Activated CD8-positive, alpha-beta memory T cell treated with anti-CD3 and anti-CD28 coated beads, Interleukin-2, amount 10 ng/mL, durations not matched to agents 7 days and 5 days (primary cell): ENCODE results near the gene TRAPPC14. TPM values are rescaled to one million over a fixed set of nuclear protein-coding genes. Genes with fewer than 3 reads are reported as not detected.

Source experiments
- ATAC-seq: fragments of 150-1000 bp; cut with Tn5 transposase; one replicate; pipeline ENCODE4 v1.10.0; 2021; ENCODE audit warnings: moderate library complexity
- CTCF ChIA-PET: fragments of 350-600 bp; sonication (Branson Sonifier 250); formaldehyde crosslinking; loops from one replicate; lab custom pipeline; 2021; ENCODE audit warnings: antibody characterized with exemption; lab: Charles Lee
- DNase-seq: peaks from one replicate; pipeline ENCODE4 v3.0.0-alpha.2; 2020
- H3K27ac Mint-ChIP-seq: one replicate; pipeline ENCODE4 v1.8.0; 2021; ENCODE audit warnings: mild to moderate bottlenecking, mixed read lengths
- H3K27me3 Mint-ChIP-seq: one replicate; pipeline ENCODE4 v1.8.0; 2021; ENCODE audit warnings: mixed read lengths
- H3K36me3 Mint-ChIP-seq: one replicate; pipeline ENCODE4 v1.8.0; 2021; ENCODE audit warnings: mild to moderate bottlenecking, mixed read lengths
- H3K4me1 Mint-ChIP-seq: one replicate; pipeline ENCODE4 v1.8.0; 2021; ENCODE audit warnings: mixed read lengths
- H3K4me3 Mint-ChIP-seq: one replicate; pipeline ENCODE4 v1.8.0; 2021; ENCODE audit warnings: mild to moderate bottlenecking, moderate library complexity, mixed read lengths
- H3K9me3 Mint-ChIP-seq: one replicate; pipeline ENCODE4 v1.8.0; 2022; ENCODE audit warnings: low read depth, mixed read lengths
- total RNA-seq, 2 experiments: library from RNA; stranded (reverse); gene quantifications; one replicate each; pipeline ENCODE4 v1.2.3, GENCODE V29; 2021

Gene TRAPPC14
- total RNA-seq, 2 experiments from 2014 or later = 36.8 to 43.5 TPM

GRCh38 chr7:100124301-100125230 lies 34.0 kb downstream of the TRAPPC14 start:
- peaks cover 15% of the 10 kb centered on the region for H3K36me3 Mint-ChIP-seq
- H3K9me3 Mint-ChIP-seq = no peaks in the 10 kb centered on the region
- ATAC-seq = no peak
- peak overlapping the region; percentile 56 for H3K27ac Mint-ChIP-seq
- CTCF ChIA-PET = interaction anchor here (0.6 to 1.5 kb wide), 3 partner anchors 8 to 289 kb away, joined by 3 to 9 read pairs (median 5); no protein-coding TSS in a partner anchor
- H3K27me3 Mint-ChIP-seq = no peaks in the 10 kb centered on the region
- H3K4me3 Mint-ChIP-seq = no peak overlapping the region
- no peak for DNase-seq
- H3K4me1 Mint-ChIP-seq = peaks cover 43% of the 10 kb centered on the region

DNA sequence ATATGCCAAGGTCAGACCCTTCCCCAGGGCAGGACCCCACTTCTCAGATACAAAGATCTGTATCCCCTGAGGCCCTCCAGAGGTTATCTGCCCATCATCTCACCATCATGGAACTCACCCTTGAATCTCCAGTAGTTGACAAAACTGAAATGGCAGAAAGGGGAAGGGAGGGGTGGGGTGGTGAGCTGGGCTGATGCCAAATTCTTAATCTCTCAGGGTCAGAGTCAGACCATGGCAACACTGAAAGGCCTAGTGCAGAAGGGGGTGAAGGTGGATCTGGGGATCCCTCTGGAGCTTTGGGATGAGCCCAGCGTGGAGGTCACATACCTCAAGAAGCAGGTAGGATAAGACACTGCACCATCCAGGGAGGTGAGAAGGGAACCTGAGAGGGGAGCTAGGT lies 36.0 kb downstream of the TRAPPC14 start:
- DNase-seq (no peak), ATAC-seq (no peak)
- peaks cover 15% of the 10 kb centered on the region for H3K36me3 Mint-ChIP-seq
- no peak overlapping the region for H3K4me3 Mint-ChIP-seq
- H3K9me3 Mint-ChIP-seq = no peaks in the 10 kb centered on the region
- H3K27me3 Mint-ChIP-seq = no peaks in the 10 kb centered on the region
- H3K27ac Mint-ChIP-seq = no peak overlapping the region
- peaks cover 39% of the 10 kb centered on the region for H3K4me1 Mint-ChIP-seq
- CTCF ChIA-PET = interaction anchor here (1.5 kb wide), 1 partner anchor 128 kb away, joined by 8 read pairs; no protein-coding TSS in a partner anchor

- Mint-ChIP-seq H3K27me3 (no peaks in the 10 kb centered on the region), H3K27ac (peak overlapping the region; percentile 47), H3K36me3 (peaks cover 15% of the 10 kb centered on the region), H3K9me3 (no peaks in the 10 kb centered on the region), H3K4me1 (peaks cover 39% of the 10 kb centered on the region), H3K4me3 (no peak overlapping the region)
- DNase-seq (no peak), ATAC-seq (no peak)
- CTCF ChIA-PET = interaction anchor here (0.7 to 1.5 kb wide), 2 partner anchors 92 to 128 kb away, joined by 3 to 8 read pairs; no protein-coding TSS in a partner anchor
Measured at GRCh38 chr7:100122067-100122466, 36.5 kb downstream of the TRAPPC14 start.

GRCh38 chr7:100120733-100121036 lies 37.8 kb downstream of the TRAPPC14 start:
- no peak for ATAC-seq
- peaks cover 22% of the 10 kb centered on the region for H3K36me3 Mint-ChIP-seq
- no peaks in the 10 kb centered on the region for H3K27me3 Mint-ChIP-seq
- CTCF ChIA-PET = interaction anchor here (1.0 to 2.5 kb wide), 5 partner anchors 10 to 141 kb away, joined by 3 to 26 read pairs (median 4); partner anchors contain the start of genes AP4M1 and COPS6
- peaks cover 38% of the 10 kb centered on the region for H3K4me1 Mint-ChIP-seq
- H3K4me3 Mint-ChIP-seq = peak overlapping the region; percentile 93
- H3K27ac Mint-ChIP-seq = peak overlapping the region; percentile 91
- DNase-seq = no peak
- H3K9me3 Mint-ChIP-seq = no peaks in the 10 kb centered on the region

DNA sequence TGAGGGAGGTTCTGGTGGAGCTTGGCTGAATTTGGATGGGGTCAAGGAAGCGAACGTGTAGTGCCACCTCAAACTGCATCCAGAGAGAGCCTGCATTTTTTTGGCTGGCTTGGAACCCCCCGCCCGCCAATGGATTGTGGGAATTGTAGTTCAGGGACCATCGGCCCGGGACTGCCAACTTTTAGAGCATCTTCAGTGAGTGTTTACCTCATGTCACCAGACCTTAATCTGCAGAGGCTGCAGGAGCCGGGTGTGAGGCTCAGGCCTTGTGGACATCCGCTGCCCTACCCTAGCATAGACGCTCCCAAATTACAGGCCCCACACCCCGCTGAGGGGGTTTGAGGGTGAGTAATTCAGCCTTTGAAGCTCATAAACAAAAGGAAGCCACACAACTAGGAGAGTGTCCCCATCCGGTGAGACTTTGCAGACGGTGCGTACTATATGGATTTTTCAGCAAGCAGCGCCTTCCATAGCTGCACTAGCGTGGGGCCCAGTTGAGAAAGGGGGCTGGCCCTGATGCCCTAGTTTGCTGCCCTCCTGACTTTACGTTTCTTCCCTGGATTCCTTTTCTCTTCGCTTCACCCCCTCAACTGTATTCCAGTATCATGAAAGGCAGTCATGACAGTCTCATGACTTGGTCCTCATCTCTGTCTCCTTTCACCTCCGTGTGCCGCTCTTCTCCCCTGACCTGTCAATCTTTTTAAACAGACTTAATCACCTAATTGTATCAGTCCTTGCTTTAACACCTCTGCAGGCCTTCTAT lies 38.4 kb downstream of the TRAPPC14 start:
- H3K9me3 Mint-ChIP-seq = no peaks in the 10 kb centered on the region
- DNase-seq = peak; percentile 86
- H3K4me3 Mint-ChIP-seq = peak overlapping the region; percentile 93
- CTCF ChIA-PET = interaction anchor here (1.0 to 2.5 kb wide), 5 partner anchors 10 to 140 kb away, joined by 3 to 26 read pairs (median 4); partner anchors contain the start of genes AP4M1 and COPS6
- H3K27ac Mint-ChIP-seq = peak overlapping the region; percentile 91
- H3K36me3 Mint-ChIP-seq = peaks cover 22% of the 10 kb centered on the region
- H3K4me1 Mint-ChIP-seq = peaks cover 34% of the 10 kb centered on the region
- no peaks in the 10 kb centered on the region for H3K27me3 Mint-ChIP-seq
- peak; percentile 63 for ATAC-seq

DNA sequence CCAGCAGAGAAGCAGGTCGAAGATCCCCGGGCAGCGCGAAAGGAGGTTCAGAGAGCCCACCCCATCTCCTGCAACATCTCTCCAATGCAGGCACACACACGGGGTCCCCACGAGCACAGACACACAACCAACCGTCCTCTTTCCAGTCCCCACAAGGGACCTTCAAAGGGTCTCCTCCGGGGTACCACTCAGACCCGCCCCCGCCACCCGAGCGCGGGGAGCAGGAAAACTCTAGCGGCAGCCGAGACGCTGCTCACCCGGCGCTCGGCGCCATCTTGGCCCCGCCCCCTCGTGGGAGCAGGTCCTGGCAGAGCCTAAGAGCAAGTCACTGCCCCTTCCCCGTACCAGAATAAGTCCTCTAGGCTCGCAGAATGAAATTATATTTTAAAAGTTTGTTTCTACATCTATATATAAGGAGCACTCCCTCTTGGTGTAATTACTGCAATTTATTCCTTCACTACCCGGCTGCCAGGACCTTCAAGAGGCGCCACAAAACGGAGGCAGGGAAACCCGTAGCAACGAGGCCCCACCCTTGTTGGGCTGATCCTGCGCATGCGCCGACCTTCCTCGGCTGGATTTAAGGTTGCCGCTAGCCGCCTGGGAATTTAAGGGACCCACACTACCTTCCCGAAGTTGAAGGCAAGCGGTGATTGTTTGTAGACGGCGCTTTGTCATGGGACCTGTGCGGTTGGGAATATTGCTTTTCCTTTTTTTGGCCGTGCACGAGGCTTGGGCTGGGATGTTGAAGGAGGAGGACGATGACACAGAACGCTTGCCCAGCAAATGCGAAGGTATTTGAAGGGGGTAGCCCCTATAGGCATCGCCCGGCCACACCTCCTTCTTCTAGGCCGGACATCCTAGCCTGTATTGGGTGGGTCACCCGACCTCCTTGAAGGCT lies 39.2 kb downstream of the TRAPPC14 start, which contains the start of the genes CNPY4 and TAF6:
TSS of gene CNPY4 (plus strand) at position 563 of the 898 bp plus-strand sequence. CDS start at position 674, 111 bp downstream.
TSS of gene TAF6 (minus strand) at position 287 of the 898 bp plus-strand sequence. CDS start 5,149 bp downstream, outside the sequence.
- peak within 1 kb of the TSS; percentile 93 for H3K4me3 Mint-ChIP-seq
- H3K36me3 Mint-ChIP-seq = peaks cover 17% of the 10 kb centered on the region
- peak within 1 kb of the TSS; percentile 91 for H3K27ac Mint-ChIP-seq
- H3K4me1 Mint-ChIP-seq = peaks cover 26% of the 10 kb centered on the region
- peak; percentile 80 for ATAC-seq
- no peaks in the 10 kb centered on the region for H3K9me3 Mint-ChIP-seq
- H3K27me3 Mint-ChIP-seq = no peaks in the 10 kb centered on the region
- CTCF ChIA-PET = interaction anchor here (1.0 to 2.5 kb wide), 5 partner anchors 11 to 139 kb away, joined by 3 to 26 read pairs (median 4); partner anchors contain the start of genes AP4M1 and COPS6
- DNase-seq = peak; percentile 96

DNA sequence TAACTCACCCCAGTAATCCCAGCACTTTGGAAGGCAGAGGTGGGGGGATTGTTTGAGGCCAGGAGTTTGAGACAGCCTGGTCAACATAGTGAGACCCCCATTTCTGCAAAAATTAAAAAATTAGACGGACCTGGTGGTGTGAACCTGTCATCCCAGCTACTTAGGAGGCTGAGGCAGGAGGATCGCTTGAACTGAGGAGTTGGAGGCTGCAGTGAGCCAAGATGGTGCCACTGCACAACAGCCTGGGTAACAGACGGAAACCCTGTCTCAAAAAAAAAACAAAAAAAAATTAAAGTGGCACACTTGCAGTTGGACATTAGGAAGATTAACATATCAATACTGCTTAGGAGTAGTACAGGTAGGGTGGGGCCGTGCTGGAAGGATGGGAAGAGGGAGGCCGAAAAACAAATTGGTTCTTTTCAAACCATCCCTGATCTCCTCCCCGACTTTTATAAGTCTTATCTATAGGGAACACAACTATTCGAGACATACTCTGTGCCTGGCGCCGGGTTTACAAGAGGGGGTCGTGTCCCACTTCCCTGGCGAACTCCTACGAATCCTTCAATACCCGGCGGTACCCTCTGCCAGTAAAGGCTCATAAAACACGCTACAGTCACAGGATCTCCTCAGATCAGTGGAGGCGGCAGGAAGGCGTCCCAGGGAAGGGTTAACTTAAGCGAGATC lies 40.0 kb downstream of the TRAPPC14 start:
- Mint-ChIP-seq H3K4me1 (peaks cover 24% of the 10 kb centered on the region), H3K36me3 (peaks cover 14% of the 10 kb centered on the region), H3K4me3 (peak overlapping the region; percentile 93), H3K9me3 (no peaks in the 10 kb centered on the region), H3K27ac (peak overlapping the region; percentile 91), H3K27me3 (no peaks in the 10 kb centered on the region)
- DNase-seq (no peak), ATAC-seq (no peak)
- CTCF ChIA-PET = no interaction called here

DNA sequence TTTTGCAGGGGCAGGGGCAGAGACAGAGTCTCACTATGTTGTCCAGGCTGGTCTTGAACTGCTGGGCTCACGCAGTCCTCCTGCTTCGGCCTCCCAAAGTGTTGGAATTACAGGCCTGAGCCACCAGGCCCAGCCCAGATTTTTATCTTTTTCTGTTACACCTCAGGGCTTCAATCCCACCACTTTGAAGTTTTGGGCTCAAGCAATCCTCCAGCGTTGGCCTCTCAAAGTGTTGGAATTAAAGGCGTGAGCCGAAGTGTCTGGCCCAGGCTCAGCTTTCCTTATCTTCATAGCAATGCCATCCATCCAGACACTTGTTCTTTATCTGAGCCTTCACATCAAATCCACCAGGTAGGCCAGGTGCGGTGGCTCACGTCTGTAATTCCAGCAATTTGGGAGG lies 43.5 kb downstream of the TRAPPC14 start:
- no peak for ATAC-seq
- H3K9me3 Mint-ChIP-seq = no peaks in the 10 kb centered on the region
- H3K27me3 Mint-ChIP-seq = no peaks in the 10 kb centered on the region
- no peak for DNase-seq
- no peak overlapping the region for H3K4me3 Mint-ChIP-seq
- peaks cover 19% of the 10 kb centered on the region for H3K36me3 Mint-ChIP-seq
- H3K4me1 Mint-ChIP-seq = peaks cover 10% of the 10 kb centered on the region
- H3K27ac Mint-ChIP-seq = no peak overlapping the region
- CTCF ChIA-PET = interaction anchor here (1.2 to 1.3 kb wide), 3 partner anchors 9 to 16 kb away, joined by 3 to 4 read pairs (median 3); no protein-coding TSS in a partner anchor

DNA sequence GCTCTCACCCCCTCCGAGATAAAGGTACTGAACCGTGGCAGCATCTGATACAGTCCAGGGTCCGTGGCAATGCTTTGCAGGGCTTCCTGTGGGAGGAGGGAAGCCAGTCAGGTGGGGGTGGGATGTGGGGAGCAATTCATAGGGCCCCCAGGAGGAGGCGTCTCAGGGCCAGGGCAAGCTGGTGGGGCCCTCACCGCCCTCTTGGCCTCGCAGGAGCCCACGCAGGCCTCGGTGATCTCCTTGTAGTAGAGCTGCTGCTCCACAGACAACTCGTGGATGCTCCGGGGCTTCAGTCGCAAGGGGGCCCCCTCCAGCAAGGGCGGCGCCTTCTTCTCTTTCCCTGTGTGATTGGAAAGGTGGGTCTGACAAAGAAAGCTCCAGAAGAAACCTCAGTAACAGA lies 46.6 kb downstream of the TRAPPC14 start:
- Mint-ChIP-seq H3K9me3 (no peaks in the 10 kb centered on the region), H3K27ac (no peak overlapping the region), H3K4me1 (no peaks in the 10 kb centered on the region), H3K4me3 (no peak overlapping the region), H3K36me3 (peaks cover 28% of the 10 kb centered on the region), H3K27me3 (no peaks in the 10 kb centered on the region)
- ATAC-seq (no peak), DNase-seq (no peak)
- CTCF ChIA-PET = interaction anchor here (1.0 to 1.1 kb wide), 2 partner anchors 10 to 17 kb away, joined by 3 to 4 read pairs; partner anchors contain the start of gene AP4M1

GRCh38 chr7:100111156-100111555 lies 47.4 kb downstream of the TRAPPC14 start:
- no peak for ATAC-seq
- CTCF ChIA-PET = interaction anchor here (1.1 kb wide), 1 partner anchor 9 kb away, joined by 4 read pairs; the partner anchor contains the start of gene AP4M1
- peaks cover 25% of the 10 kb centered on the region for H3K36me3 Mint-ChIP-seq

DNA sequence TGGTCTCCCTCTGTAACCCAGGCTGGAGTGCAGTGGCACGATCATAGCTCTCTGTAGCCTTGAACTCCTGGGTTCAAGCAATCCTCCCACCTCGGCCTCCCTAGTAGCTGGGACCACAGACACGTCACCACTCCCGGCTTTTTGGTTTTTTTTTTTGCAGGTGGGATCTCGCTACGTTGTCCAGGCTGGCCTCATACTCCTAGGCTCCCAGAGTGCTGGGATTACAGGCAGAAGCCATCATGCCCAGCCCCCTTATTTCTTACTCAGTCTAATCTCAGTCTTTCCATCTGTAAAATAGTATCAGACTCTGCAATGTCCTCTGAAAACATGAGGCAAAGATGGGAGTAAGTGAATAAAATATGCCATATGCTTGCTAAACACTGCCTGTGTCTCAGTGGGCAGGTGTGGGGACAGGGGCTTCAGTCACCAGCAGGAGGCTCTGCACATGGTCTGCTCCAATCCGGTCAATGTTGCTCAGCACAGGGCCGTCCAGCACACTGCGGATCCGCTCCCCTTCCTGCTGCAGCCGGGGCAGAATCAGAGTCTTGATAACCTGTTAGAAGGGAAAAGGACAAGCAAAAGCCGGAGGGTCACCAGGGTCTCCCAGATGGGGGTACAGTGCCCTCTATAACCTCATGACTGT lies 48.9 kb downstream of the TRAPPC14 start:
- CTCF ChIA-PET = interaction anchor here (1.4 kb wide), 1 partner anchor 21 kb away, joined by 4 read pairs; no protein-coding TSS in a partner anchor
- DNase-seq (no peak), ATAC-seq (no peak)
- Mint-ChIP-seq H3K27ac (no peak overlapping the region), H3K4me1 (no peaks in the 10 kb centered on the region), H3K27me3 (no peaks in the 10 kb centered on the region), H3K9me3 (no peaks in the 10 kb centered on the region), H3K36me3 (peaks cover 21% of the 10 kb centered on the region), H3K4me3 (no peak overlapping the region)

More at GRCh38 chr7:100111156-100111555, 47.4 kb downstream of the TRAPPC14 start:
- Mint-ChIP-seq H3K9me3 (no peaks in the 10 kb centered on the region), H3K27me3 (no peaks in the 10 kb centered on the region), H3K27ac (no peak overlapping the region), H3K4me1 (no peaks in the 10 kb centered on the region), H3K4me3 (no peak overlapping the region)
- DNase-seq = no peak
